ENCODE measurements around the gene PLD6.
"Not testable (repeated sequence)": the region's sequence is repeated elsewhere in the genome, so short reads cannot be mapped to it uniquely, and the experiment has no call there.

Gene PLD6

GRCh38 chr17:17201271-17201670, 4.9 kb downstream of the PLD6 start:
- DNase-seq (ENCODE audit: low read depth, low spot score): no peak

- DNase-seq (ENCODE audit: low read depth, low spot score): no peak
These were observed 5.3 kb downstream of the PLD6 start for GRCh38 chr17:17200831-17201230.

DNA sequence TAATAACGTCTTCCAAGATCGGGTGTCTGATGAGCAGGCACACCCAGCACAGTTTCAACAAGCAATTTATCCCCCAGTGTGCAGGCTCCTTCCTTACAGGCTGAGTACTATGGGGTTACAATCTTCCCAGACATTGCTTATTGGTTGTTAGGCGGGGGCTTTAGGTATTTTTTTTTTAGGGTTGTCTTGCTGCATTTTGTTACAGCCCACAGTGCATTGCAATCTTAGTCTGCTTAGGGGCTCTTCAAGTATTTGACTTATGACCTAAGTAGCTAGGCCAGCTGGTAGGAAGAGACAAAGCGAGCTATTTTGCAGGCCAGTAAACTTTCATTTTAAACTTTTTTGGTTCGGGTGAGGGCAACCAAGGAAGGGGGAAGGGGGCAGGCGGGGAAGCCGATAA, 5.8 kb downstream of the PLD6 start:
- no peak for DNase-seq (ENCODE audit: low read depth, low spot score)

DNA sequence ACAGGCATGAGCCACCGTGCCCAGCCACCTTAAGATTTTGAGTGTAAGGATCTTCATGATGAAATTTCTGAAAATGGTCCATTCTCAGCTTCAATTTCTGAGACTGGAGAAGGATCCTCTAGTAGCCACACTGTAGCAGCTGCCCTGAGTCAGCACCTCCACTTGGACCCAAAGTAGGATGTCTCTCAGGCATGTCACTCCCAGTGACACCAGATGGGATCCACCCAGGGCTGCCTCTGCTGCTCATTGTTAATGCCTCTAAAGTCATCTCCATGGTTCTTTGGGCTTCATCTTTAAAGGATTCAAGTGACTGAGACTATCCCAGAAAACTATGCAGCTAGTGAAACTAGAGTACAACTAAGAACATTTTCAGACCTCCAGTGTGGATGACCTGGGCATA, 7.9 kb downstream of the PLD6 start:
- no peak for DNase-seq (ENCODE audit: low read depth, low spot score)

DNA sequence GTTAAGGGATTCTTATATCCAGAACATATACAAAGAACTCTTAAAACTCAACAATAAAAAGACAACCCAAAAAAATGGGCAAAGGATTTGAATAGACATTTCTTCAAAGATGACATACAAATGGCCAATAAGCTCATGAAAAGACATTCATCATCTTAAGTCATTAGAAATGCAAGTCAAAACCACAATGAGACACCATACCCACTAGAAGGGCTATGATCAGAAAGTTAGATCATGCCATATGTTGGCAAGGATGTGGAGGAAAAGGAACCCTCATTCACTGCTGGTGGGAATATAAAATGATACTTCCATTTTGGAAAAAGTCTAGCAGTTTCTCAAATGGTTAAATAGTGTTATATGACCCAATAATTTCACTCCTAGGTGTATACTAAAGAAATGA, 9.4 kb downstream of the PLD6 start:
- no peak for DNase-seq (ENCODE audit: low read depth, low spot score)

DNA sequence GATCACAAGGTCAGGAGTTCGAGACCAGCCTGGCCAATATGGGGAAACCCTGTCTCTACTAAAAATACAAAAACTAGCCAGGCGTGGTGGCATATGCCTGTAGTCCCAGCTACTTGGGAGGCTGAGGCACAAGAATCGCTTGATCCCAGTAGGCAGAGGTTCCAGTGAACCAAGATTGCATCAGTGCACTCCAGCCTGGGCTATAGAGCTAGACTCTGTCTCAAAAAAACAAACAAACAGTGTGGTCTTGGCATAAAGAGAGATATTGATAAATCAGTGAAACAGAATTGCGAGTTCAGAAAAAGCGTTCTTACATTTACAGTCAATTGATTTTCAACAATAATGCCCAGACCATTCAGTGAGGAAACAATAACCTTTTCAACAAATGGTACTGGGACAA, 10.7 kb downstream of the PLD6 start:
- not testable (repeated sequence) for DNase-seq (ENCODE audit: low read depth, low spot score)

GRCh38 chr17:17191961-17192381, 14.2 kb downstream of the PLD6 start:
- no peak for DNase-seq (ENCODE audit: low read depth, low spot score)

DNA sequence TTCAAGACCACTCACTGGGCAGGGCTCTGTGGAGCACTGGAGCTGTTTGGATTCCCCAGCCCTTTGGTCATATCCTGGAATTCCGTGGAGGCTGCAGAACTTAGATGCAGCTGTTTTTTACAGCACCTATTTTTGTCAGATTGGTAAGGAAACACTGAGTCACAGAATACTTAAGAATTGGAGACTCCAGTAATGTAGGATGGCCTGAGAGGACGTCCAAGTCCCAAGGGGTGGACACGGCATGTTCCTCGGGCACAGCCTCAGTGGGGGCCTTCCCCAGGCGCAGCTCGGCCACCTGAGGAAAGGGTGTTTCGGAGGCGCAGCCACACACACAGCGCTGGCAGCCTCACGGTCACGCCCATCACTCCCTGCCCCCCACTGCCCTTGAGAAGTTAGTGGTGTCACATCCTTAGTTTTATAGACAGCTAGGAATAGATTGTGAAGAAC, 14.8 kb downstream of the PLD6 start:
- DNase-seq (ENCODE audit: low read depth, low spot score): no peak

DNA sequence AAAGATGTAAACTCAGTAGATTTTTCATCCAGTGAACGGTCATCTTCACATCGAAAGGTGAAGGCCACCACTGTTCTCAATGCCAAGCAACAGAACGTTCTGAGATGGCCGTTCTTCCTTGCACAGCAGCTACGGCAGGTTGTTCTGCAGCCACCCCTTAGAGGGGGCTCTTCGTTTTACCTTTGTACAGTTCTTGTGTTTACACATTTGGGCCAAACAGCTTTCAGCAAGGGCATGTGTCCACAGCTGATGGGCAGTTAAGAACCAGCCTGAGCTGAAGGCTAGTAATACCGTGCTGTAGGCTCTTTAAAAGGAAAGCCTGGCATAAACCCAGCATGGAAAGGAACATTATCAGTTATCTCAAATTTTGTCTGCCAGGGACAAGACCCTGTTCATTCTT, 15.9 kb downstream of the PLD6 start:
- no peak for DNase-seq (ENCODE audit: low read depth, low spot score)

DNA sequence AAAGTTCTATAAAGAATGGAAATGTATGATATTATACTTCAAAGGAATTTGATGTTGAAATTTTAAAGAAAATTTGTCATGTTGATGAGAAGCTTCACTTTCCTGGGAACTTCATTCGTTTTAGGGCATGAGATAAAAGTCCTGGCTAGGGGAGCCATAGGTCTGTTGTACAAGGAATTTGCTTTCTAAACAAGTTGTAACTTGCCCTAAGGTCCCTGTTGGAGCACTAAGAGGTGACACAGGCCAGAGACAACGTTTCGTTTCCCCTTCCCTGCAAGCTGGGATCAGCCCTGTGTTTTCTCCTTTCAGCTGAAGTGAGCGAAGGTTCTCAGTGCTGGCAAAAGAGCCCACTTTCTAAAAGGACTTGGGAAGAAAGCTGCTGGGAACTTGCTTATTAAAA, 16.6 kb downstream of the PLD6 start:
- no peak for DNase-seq (ENCODE audit: low read depth, low spot score)

GRCh38 chr17:17188586-17188985, 17.5 kb downstream of the PLD6 start:
- DNase-seq (ENCODE audit: low read depth, low spot score): no peak

DNA sequence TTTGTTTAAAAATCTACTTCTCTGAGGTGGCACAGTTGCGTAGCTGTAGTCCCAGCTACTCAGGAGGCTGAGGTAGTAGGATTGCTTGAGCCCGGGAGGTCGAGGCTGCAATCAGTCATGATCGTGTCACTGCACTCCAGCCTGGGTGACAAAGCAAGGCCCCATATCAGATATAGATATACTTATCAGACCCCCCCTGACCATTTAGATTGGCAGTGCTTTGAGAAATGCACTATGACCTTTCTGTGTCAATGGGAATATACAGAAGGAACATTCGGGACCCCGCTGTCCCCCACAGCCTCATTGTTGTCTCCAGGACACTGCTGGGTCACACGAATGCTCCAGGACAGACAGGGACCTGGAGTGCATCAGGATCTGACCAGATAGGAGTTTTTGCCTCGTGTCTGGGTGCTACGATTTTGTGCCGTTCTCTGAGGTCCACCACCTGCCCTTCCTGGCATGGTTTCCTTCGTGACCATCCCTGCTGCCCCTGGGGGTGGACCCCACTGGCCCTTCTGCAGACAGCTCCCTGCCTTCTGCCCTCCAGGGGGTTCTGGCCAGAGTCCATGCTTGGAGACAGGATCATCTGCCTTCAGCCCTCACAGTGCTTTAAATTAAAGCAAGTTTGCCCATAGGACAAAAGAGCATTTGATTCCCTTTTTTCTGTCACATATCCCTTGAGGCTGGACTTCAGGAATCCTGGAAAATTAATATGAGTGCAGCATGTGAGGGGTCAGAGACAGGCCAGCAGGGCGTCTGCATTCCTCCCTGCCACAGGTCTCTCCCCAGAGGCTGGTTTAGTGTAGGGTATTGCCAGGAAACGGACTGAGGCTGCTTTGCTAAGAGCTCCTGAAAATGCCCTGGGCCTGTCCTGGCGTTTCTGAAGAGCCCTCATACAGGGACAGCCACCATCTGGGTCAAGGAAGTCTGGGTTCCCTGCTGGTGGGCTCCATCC, 19.3 kb downstream of the PLD6 start:
- DNase-seq (ENCODE audit: low read depth, low spot score): no peak

- DNase-seq (ENCODE audit: low read depth, low spot score): no peak
These were observed 20.1 kb downstream of the PLD6 start for GRCh38 chr17:17186051-17186450.

DNA sequence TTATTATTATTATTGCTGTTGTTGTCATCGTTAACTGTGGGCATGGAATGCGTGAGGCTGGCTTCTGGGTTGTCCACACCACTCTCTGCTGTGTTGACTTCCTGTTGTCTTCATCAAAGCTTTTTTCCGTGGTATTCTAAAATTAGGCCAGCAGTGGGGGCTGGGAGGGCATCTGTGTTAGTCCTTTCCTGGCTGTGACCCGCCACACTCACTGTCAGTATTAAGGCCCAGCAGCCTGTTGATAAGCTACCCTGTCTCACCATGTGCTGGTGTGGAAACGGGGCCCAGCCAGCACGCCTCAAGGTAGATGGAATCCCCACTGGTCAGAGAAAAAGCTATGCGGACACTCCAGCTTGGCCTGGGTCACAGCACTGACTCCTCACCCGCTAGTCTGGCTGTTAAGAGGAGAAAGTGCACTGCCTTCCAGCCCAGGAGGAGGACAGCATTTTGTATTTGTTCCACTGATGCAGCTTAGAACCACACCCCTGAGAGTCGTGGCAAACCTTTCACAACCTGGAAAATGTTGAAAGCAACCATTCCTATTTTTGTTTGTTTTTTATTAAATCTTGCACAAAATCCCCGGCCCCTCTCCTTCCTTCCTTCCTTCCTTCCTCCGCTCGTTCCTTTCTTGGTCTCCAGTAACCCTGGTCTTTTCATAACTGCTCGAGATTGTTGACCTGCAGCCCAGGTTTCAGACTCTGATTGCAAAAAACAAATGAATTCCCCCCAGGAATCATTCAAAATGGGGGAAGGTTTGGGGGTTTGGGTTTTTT, 21.0 kb downstream of the PLD6 start:
- not testable (repeated sequence) for DNase-seq (ENCODE audit: low read depth, low spot score)

- no peak for DNase-seq (ENCODE audit: low read depth, low spot score)
These were observed 22.4 kb downstream of the PLD6 start for GRCh38 chr17:17183744-17184143.

DNA sequence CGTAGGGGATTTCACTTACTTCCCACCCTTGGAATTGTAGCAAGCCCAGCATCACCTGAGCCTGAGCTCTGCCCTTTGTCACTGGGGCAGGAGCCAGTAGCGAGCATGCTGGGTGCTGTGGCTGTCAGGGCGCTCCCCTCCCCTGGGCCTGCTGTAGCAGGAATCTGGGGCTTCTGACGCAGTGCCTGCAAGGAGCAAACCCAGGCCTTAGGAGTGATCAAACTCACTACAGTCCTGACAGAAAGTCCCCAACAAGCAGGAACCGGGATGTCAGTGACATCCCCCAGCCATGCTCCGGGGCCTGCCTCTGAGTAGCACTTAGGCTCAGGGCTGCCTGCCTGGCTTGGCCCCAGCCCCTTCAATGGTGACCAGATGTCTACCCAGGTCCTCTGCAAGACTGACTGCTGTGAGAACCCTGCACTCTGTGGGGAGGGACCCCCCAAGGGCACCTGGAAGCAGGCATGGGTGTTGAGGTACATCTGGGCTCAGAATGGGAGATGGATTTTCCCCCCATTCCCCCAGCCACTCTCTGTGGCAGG, 23.5 kb downstream of the PLD6 start:
- no peak for DNase-seq (ENCODE audit: low read depth, low spot score)

GRCh38 chr17:17181666-17182597, 24.2 kb downstream of the PLD6 start:
- no peak for DNase-seq (ENCODE audit: low read depth, low spot score)

GRCh38 chr17:17180741-17181525, 25.2 kb downstream of the PLD6 start:
- no peak for DNase-seq (ENCODE audit: low read depth, low spot score)

DNA sequence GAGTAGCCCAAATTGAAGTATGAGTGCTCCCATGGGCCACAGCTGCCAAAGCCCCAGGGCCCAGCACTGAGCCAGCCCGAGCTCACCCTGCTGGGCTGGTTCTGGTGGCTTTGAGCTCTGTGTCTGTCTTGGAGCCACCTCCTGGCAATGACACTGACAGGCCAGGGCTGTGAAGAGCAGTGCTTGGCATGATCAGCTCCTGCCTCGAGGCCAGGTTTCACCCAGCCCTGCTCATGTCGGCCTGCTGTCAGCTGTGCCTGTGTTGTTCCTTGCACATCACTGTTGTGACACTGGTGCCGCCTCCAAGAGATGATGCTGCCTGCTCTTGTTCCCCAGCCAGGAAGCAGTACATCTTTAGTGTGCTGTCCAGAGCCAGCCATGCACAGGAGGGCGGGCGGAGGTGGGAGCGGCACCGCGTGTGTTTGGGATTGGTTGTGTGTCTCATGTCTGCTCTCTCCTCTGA, 26.0 kb downstream of the PLD6 start:
- no peak for DNase-seq (ENCODE audit: low read depth, low spot score)

DNA sequence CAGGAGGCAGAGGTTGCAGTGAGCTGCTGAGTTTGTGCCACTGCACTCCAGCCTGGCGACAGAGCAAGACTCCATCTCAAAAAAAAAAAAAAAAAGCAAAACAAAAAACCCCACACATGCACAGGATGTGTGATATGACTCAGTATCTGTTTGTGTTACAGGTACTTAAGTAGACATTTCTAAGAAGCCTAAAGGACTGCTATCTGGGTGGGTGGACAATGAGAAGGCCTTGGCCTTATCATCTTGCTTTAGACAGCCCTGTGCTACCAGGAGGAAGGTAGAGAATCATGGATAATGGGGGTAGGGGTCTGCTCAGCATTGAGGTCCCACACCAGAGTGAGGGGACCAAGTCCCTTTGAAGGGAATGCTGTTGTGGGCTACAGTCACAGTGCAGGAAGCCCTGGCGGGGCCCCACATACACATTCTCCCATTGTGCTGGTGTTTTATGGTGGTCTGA, 26.7 kb downstream of the PLD6 start:
- no peak for DNase-seq (ENCODE audit: low read depth, low spot score)
